ENCODE results near the gene TMEM97.

DNA sequence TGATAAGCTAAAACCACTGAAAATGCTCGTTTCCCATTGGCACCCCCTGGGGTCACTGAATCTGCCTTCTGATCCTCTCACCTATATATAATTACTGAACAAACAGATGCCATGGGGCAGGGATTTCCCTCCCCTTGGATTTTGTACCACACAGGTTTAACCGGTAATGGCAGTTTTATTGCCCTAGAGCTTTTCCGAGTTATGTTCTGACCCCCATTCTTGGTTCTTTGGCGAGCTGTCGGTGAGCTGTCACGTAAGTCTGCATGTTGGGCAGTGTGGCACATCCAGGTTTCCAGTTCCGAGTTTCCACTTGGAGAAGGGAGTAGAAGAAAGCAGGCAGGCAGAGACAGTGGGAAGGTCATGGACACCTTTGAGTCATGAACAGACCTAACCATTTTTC is 7.1 kb downstream of the TMEM97 start:
- TF ChIP-seq, protein P1, sequence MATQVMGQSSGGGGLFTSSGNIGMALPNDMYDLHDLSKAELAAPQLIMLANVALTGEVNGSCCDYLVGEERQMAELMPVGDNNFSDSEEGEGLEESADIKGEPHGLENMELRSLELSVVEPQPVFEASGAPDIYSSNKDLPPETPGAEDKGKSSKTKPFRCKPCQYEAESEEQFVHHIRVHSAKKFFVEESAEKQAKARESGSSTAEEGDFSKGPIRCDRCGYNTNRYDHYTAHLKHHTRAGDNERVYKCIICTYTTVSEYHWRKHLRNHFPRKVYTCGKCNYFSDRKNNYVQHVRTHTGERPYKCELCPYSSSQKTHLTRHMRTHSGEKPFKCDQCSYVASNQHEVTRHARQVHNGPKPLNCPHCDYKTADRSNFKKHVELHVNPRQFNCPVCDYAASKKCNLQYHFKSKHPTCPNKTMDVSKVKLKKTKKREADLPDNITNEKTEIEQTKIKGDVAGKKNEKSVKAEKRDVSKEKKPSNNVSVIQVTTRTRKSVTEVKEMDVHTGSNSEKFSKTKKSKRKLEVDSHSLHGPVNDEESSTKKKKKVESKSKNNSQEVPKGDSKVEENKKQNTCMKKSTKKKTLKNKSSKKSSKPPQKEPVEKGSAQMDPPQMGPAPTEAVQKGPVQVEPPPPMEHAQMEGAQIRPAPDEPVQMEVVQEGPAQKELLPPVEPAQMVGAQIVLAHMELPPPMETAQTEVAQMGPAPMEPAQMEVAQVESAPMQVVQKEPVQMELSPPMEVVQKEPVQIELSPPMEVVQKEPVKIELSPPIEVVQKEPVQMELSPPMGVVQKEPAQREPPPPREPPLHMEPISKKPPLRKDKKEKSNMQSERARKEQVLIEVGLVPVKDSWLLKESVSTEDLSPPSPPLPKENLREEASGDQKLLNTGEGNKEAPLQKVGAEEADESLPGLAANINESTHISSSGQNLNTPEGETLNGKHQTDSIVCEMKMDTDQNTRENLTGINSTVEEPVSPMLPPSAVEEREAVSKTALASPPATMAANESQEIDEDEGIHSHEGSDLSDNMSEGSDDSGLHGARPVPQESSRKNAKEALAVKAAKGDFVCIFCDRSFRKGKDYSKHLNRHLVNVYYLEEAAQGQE (IDR thresholded peaks at IDR 0.05; ENCODE audit: borderline replicate concordance): no peak
- TF ChIP-seq TAF1 (IDR thresholded peaks at IDR 0.05; ENCODE audit: low read depth) (no peak), RAD21 (conservative IDR thresholded peaks at IDR 0.05) (no peak), POLR2AphosphoS5 (IDR thresholded peaks at IDR 0.05) (no peak)
- TF ChIP-seq, protein P2, sequence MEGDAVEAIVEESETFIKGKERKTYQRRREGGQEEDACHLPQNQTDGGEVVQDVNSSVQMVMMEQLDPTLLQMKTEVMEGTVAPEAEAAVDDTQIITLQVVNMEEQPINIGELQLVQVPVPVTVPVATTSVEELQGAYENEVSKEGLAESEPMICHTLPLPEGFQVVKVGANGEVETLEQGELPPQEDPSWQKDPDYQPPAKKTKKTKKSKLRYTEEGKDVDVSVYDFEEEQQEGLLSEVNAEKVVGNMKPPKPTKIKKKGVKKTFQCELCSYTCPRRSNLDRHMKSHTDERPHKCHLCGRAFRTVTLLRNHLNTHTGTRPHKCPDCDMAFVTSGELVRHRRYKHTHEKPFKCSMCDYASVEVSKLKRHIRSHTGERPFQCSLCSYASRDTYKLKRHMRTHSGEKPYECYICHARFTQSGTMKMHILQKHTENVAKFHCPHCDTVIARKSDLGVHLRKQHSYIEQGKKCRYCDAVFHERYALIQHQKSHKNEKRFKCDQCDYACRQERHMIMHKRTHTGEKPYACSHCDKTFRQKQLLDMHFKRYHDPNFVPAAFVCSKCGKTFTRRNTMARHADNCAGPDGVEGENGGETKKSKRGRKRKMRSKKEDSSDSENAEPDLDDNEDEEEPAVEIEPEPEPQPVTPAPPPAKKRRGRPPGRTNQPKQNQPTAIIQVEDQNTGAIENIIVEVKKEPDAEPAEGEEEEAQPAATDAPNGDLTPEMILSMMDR (IDR thresholded peaks at IDR 0.05; ENCODE audit: poor library complexity, severe bottlenecking): no peak

Measured in neural cell (in vitro differentiated cells).